Stimulated activated CD4-positive, alpha-beta T cell treated with anti-CD3 and anti-CD28 coated beads, Interleukin-2, amount 100 ng/mL, for 24 hours (primary cell): Measurements from ENCODE around the gene TSPAN2.

ENCODE experiments used
- DNase-seq, 2 donors: peaks; one replicate each; pipeline ENCODE4 v3.0.0-alpha.2; 2020

TSPAN2 gene

DNA sequence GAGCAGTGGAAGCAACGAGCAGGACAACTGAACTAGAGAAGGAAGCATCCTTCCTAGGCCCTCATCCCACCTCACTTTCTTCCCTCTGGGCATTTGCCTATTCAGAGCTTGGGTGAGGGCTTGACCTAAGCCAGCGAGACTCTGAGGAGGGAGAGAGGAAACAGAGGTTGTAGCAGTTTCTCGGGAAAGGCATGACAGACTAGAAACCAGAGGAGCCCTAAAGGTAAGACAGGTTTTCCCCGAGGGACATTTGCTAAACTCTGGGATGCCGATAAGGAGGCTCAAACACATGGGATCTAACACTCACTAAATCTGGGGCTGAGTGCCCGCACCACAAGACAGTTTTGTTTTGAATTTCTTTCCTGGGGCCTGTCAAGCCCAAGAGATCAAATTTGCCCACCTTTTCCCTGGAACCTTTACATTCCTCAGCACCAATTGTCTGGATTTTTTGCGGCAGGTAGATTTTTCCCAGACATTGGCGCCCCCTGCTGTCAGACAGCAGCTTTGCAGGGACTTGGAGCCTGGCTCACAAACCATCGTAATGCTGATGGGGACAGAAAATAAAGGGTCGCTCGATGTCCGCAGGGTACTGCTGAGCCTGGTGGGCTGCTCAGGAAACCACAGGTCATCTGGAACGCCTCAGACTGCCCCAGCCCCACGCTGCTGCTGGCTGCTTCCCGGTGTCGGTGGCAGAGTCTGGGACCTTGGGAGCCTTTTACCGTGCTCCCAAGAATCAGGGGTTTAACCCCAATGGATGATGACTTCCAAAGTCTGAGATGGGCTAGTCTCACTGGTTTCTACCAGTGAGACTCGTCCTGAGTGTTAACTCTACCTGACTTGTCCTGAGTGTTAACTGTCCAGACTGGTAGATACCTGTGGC, 23.4 kb upstream of the TSPAN2 start:
- peak; percentile 60 to 70 for DNase-seq

DNA sequence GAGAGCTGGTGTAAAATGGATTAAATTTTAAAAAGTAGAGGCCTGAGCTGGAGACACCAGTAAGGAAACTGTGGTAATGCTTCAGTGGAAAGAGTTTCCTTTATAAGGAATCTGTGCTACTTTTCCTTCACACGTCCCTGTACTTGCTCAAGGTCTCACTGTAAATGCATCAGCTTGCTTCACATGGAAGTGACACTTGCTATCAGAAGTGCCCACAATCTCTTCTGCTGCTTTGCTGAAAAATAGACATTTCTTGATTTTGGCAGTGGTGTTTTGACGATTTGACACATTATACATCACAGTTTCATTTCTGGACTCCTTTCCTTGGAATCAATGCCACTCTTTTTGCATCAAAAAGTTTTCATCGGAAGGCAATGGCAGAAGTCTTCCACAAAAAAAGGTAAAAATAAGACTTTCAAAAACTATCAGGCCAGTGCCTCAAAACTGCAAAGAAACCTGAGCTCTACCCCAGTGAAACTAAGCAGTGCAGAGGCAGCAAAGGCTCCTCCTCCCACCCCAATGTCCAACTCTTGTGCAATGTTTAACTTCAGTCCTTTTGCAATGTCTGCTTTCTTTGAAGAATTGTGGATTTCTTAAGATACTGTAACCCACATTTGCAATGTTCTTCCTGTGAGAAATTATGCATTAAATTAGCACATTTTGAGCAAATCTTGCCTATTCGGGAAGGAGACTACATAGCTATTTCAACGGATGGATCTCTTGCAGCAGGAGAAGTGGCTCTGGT, 18.4 kb upstream of the TSPAN2 start:
- DNase-seq = no peak

DNA sequence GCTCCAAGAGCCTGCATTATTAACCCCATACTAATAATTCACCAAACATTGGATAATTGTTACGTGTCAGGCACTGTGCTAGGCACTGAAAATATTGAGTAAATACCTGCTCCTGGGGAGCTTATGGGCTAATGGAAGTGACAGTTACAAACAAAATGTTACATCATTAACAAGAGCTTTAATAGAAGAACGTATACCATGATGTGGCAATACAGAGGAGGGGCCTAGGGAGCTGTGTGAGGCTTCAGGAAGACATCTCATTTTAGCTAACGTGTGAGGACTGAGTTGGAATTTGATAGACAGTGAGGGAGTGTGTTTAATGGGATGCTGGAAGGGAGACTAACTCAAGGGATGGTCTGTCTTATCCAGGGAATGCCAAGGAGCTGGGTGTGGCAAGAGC, 16.5 kb upstream of the TSPAN2 start:
- no peak for DNase-seq

DNA sequence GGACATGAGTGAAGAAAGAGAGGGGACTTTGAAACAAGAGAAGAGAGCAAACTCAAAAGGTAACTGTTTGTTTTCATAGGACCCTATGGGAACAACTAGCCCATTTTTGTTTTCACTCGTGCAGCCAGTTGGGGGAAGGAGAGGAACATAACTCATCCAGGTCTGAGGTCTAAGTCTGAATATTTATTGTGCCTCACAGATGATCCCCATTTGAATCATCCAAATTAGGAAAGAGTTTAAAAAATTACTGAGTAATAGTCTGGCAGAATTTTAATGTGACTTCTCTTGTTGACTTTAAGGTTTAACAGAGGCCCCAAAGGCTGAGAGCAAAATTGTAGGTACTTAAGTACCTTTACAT, 10.4 kb upstream of the TSPAN2 start:
- no peak for DNase-seq

DNA sequence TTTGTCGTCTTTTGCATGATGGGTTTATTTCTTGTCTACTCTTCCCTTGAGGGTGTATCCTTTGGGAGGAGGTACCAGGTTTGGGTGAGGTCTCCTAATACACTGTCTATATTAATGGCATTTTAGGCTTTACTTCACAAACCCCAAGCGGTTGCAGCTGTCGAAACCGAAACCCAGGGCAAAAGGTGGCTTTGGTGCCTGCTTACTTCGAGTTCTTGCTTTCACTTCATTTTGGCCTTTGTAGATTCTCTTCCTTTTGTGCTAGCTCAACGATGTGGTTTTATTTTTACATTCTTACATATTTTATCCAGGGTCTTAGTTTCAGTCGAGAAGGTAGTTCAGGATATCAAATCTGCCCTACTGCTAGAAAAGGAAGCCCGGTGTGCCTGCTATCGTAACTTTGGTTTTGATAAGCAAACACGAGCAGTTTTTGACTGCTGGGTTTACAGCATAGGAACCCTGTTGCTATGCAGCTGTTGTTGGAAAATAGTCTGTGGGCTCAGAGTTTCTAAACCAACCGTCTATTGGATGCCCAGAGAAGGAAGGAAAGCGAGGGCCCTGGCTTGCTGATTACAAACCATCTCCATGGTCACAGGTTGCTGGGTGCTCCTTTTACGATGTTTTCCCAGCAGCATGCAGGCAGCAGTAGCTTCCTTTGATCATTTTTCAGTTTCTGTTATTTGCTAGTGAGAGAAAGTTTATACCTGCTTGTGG, 9.8 kb upstream of the TSPAN2 start:
- peak; percentile 57 to 58 for DNase-seq

DNA sequence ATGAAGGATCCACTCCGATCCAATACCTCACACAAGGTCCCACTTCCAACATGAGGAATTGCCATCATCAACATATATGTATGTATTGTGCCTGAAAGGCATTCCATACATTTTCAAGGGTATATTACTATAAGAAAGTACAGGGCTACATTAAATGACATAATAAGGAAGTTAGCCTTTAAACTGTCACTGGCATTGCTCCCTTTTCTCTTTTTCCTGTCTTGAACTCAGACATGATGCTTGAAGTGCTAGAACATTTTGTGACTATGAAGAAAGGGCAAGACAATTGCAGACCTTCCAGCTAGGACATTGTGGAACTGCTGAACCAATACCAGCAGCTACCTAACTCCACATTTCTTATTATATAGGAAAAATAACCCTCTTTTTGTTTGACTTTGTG, 2.9 kb upstream of the TSPAN2 start:
- no peak for DNase-seq

DNA sequence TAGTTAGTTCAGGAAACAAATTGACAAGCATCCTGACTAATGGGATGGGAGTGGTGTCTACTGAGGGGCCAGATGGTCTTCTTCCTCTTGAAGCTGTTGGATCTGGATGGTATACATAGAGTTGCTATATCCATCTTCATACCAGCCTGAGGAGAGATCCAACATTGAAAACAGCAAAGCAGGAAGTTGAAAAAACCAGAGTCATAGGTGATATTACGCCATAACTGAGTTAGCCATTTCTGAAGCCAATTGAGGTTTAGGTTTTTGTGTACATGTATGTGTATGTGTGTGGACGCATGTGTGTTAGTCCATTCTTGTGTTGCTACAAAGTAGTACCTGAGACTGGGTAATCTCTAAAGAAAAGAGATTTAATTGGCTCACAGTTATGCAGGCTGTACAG, 2.3 kb upstream of the TSPAN2 start:
- DNase-seq = no peak

DNA sequence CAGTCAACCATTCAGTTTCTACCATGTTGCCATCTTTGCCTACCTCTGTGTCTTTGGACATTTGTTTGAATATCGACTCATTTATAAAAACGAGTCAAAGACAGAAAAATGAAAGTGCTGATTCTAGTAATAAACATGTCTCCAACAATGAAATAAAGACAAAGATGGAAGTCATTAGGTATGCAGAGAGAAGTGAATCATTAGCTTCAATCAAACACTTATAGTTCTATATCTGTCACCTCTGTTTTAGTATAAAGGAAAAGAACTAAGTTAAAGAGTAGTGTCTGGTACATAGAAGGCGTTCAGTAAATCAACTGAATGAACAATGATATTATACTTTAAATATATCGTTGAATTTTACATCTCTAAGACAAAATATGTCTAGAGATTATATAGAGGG, 1.7 kb upstream of the TSPAN2 start:
- no peak for DNase-seq

DNA sequence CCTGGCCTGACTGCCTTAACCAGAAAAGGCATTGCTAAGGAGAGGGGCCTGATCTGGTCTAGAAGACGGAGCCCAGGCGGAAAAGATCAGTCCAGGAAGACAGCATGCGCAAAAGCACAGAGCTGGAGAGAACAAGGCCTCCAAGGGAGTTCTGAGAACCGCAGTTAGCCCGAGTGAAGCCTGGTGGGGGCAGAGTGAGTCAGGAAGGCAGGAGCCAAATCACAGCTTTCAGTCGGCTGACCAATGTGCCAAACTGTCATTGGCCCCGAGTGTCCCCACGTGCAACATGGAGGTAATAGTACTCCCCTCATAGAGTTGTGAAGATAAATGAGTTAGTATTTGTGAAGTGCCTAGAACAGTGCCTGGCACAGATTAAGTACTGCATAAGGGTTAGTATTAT, 1.2 kb upstream of the TSPAN2 start:
- DNase-seq = no peak

DNA sequence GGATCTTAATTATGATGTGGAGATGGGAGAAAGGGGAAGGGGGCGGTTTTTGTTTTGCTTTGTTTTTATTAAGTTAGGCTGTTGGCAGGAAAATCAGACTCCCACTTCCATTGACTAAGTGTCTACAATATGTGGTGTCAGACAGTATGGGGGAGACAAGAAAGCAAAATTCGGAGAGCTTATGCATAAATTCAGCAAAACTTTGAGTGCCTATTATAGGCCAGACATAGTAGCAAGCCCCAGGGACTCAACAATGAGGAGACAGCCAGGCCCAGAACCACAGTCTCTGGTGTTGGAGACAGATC, 835 bp upstream of the TSPAN2 start:
- no peak for DNase-seq

DNA sequence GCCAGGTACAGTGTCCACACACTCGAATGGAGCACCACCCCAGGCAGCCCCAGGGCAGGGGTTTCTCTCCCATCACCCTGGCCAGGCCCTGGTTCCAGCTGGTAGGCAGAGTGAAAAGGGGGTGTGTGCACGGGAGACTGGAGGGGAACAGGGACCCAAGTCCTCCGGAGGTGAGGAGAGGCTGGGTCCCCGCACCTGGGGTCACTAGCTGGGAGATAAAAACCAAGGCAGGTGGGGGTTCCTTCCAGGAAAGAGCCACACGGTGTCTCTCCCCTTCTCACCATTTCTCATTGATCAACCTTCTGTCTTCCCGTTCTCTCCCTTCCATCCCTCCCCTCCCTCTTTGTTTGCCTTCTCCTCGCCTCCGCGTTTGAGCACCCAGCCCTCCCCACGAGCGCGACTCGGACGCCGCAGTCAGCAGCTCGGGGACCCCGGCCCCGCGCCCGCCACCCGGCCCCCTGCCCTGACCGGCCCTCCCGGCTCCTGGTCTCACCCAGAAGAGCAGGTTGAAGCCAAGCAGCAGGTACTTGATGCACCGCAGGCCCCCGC, 358 bp downstream of the TSPAN2 start:
- no peak for DNase-seq

DNA sequence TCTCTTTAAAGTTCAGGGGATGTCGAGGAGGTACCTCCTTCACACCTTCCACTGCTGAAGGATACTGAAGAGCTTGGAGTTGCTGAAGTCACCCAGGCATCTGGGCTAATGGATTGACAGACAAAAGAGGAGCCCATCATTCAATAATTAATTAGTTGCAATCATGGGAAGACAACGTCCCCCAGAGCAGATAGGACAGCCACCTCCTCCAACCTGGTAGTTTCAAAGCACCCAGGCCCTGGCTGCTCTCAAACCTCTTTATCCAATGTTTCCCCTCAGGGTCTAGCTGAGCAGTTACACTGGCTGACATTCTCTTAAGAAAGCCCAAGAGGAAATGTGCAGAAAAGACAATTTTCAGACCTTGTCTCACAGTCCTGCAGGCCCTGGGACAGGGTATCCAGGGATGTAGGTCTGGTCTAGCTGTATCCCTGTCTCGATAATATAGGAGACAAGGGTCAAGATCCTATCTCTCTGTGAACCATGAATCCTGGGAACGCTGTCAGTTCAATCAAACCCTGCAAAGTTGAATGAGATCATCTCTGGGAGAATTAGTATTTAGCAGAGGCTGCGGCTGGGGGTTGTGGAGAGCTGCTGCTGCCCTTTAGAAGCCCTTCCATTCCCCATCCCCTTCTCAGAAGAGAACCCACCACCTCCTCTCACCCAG, 1.1 kb downstream of the TSPAN2 start:
- DNase-seq = no peak

DNA sequence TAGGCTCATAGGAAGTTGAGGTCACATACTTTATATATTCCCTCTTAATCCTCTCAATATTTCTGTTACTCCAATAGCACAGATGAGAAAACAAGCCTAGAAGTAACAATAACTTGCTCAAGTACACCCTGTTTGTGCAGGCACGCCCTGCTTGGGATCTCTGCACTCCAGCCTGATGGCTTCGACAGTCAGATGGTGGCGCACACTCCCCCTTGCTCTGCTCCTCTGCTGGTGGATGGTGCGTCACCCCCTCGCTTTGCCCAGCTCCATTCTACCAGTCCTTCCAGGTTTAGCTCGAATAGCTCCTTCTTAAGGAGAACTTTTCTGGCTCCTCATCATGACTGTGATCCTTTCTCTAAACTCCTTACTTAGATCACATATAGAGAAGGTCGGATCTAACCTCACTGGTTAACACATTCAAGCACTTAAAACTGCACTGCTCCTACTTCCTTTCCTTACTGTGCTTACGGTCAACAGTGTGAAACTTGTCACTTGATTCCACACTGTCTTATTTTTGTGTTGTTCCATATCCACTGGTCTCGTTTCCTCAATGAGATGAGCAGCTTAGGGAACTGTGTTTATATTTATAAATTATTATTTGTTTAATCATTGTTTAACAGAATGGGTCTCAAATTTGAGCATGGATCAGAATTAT, 3.0 kb downstream of the TSPAN2 start:
- no peak for DNase-seq

DNA sequence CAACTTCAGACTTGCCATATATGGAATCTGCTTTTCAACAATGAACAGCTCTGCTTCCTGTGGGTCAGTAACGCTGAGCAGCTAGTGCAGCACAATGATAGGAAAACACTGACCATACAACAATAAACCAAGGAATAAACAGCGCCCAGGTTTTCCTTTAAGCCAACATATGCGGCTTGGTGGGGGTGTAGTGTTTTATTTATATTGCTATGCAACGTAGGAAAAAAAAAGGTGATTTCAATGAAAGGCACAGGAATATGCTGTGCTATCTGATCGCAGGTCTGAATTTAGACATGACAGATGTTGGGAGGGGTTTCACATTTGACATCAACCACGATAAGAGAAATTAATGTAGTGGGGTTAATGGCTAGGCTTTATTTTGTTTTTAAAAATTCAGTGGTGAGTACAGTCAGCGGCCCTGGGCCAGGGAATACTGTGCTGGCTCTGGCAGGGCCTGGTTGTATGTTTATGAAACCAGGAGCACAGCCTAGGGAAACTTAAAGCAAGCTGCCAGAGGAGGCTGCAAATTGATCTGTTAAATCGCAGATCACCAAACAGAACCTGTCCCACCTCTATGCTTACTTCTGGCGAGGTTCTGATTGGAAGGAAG, 4.3 kb downstream of the TSPAN2 start:
- DNase-seq = no peak

DNA sequence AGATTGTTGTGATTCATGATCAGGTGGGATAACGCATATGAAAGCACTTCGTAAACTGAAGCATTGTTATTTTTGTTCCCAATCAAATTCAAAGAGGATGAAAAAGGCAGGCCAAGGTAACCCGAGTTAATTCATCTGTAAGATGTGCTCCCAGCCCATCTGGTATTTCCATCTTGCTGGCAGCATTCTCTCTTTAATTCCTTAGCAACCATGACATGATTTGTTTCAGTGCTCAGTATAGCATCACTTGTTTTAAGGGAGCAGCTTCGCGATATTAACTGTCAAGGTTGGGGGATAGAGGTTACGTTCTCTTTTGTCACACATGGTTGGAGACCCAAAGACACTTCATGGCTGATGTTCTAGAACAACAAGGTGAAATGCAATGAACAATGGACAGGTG, 6.4 kb downstream of the TSPAN2 start:
- DNase-seq = no peak

DNA sequence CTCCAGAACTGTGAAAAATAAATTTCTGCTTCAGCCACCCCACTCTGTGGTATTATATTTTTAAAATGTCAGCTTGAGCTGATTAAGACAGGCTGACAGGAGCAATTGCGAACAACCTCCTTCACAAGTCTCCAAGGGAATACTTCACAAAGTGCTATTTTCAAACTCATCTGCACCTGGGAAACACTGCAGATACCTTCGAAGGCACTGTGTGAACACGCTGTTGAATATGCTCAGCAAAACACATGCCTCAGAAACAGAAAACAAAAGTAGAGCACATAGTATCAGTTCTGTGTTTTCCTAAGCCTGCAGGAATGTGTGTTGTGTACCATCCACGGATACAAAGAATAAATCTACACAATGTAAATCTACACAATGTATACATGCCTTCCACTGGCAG, 10.6 kb downstream of the TSPAN2 start:
- DNase-seq = no peak

DNA sequence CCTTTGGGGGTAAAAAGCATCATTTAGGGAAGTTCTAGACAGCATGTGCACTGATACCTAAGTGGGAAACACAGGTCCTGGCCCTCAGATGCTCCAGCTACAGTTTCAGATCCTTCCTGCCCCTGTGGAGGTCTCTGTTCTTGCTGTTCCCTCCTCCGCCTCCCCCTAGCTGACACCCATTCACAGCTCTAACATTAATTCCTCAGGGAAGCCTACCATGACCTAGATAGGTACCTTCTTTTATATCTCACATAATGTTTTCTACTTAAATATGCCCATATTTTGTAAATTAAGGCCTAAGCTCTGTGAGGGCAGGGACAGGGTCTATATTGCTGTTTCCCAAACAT, 11.3 kb downstream of the TSPAN2 start:
- DNase-seq = no peak

DNA sequence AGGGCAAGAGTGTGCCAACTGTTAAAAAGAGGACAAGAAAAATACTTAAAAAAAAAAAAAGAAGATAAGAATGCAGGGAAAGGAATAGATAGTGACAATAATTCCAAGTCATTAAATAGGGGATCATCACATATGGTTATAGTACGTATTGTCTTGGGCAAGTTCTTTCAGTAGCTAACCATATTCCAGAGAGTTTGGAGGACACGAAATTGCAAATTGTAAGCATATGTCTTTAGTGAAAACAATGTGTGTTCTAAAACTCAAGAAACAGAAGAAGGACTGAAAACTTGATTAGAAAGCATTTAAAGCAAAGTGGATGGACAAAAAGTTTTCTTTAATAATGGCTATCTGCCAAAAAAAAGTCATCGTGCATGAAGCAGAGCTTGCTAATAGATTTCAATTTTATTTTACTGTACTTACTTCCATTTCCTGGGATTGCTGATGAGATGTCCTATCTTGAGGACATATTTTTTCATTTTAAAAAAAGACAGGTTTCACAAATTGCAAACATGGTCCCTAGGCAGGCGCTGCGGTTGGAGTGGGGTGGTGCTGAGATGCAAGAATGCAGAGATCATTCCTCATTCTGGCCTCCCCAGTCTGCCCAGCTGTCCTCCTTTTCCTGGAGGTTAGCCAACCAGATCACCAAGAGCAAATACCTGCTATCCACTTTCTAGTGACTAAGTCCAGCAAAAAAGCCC, 11.9 kb downstream of the TSPAN2 start:
- DNase-seq = no peak

DNA sequence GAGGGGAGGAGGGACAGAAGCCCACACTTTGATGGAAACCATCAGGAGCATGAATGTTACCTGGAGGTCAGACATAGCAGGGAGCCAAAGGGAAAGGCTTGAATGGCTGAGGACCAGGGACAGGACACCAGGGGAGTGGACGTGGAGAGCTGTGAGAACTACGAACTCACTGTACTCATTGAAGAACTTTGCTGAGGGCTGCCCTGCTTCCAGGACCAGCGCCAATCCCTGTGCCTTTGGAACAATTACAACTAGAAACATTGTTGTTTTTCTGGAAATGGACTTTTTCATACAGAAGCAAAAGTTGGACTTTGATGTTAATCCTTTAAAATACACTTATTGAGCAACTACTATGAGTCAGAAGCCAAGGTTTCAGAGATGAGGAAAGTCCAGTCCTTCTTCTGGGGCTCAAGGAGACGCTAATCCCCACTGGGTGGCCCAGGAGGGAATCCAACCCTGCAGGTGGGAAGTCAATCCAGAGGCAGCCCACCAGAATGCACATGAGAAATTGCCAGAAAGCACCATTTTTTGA, 12.9 kb downstream of the TSPAN2 start:
- DNase-seq = no peak

DNA sequence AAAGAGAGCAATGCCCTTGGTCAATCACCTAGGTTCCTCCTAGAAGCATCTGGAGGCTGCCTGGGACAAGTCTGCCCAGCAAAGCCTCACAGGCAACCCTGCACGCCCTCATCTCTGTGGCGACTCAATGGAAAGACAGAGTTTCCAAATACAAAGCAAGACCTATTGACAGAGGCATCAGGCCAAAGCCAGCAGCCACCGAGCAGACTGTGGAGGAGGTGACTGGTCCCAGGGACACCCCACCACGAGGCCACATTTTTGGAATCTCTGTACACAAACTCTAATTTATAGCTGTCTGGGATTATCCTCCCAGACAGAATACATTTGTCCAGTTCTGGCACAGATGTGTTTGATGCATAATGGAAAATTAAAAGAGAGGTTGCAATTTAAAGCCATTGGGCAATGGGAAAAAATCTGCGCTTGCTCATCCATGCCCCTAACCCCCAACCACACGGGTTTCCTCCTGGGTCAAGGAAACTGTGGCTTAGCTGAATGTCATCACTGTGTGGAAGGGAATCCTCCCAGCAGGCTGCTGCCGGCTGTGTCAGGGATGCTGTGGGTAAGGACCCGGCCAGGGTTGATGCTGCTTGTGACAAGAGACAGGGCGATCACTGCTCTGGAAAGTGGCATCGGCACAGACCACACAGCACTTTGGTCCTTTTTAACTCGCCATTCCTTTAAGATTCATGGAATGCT, 14.3 kb downstream of the TSPAN2 start:
- no peak for DNase-seq
